Subcutaneous adipose tissue (tissue), 4 donors: ENCODE measurements around the gene SLC44A1. TPM values are rescaled to one million over a fixed set of nuclear protein-coding genes. Genes with fewer than 3 reads are reported as not detected.

Experiments used
- total RNA-seq, 4 donors: library from RNA; depleted of rRNA; stranded (reverse); fragments of >200 nt; gene quantifications; one replicate each; pipeline ENCODE4 v1.1.0, GENCODE V29; 2016
- TF ChIP-seq, protein P1 (sequence below): fragments of 450-650 bp; IDR thresholded peaks from one replicate; pipeline ENCODE4 v1.5.1; 2016; ENCODE audit warnings: low read depth, mild to moderate bottlenecking, control low read depth, antibody characterized with exemption, moderate library complexity

Gene SLC44A1
- total RNA-seq, result 10 to 100 TPM; 48.2 to 85.5 (median 53.4) TPM

DNA sequence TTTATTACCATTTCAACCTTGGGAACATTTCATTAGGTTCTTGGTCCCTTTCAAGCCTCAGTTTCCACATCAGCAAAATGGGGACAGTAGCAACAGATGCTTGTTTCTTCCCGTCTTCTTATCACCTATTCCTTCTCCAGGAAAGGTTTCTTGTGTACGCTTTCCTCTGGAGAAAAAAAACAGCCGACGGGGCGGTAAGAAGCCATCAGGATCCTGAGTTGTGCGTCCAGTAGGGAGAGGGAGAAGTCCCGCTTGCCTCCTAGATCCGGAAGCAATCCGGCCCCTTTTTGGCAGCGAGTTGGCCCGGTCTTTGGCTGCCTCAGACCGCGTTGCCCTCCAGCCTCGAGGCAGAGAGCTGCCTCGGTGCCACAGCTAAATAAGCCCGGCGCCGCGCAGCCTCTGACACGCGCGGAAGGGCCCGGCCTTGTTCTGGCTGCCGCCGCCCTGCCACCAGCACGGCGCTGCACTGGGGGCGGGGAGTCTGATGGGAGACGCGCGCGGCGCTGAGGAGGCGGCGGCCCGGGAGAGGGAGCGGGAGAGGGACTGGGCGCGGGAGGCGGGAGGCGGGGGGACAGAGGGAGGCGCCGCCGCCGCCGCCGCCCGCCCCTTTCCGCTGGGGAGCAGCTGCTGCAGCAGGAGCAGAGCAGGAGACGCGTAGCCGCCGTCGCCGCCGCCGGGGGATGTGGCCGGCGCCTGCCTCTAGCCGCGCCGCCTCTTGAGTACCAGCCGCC, at the start of gene SLC44A1:
Gene SLC44A1, plus strand, starts transcription at position 649 of the 731 bp plus-strand sequence. CDS start 218 bp downstream, outside the sequence.
- TF ChIP-seq, protein P1, sequence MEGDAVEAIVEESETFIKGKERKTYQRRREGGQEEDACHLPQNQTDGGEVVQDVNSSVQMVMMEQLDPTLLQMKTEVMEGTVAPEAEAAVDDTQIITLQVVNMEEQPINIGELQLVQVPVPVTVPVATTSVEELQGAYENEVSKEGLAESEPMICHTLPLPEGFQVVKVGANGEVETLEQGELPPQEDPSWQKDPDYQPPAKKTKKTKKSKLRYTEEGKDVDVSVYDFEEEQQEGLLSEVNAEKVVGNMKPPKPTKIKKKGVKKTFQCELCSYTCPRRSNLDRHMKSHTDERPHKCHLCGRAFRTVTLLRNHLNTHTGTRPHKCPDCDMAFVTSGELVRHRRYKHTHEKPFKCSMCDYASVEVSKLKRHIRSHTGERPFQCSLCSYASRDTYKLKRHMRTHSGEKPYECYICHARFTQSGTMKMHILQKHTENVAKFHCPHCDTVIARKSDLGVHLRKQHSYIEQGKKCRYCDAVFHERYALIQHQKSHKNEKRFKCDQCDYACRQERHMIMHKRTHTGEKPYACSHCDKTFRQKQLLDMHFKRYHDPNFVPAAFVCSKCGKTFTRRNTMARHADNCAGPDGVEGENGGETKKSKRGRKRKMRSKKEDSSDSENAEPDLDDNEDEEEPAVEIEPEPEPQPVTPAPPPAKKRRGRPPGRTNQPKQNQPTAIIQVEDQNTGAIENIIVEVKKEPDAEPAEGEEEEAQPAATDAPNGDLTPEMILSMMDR, result no peak

DNA sequence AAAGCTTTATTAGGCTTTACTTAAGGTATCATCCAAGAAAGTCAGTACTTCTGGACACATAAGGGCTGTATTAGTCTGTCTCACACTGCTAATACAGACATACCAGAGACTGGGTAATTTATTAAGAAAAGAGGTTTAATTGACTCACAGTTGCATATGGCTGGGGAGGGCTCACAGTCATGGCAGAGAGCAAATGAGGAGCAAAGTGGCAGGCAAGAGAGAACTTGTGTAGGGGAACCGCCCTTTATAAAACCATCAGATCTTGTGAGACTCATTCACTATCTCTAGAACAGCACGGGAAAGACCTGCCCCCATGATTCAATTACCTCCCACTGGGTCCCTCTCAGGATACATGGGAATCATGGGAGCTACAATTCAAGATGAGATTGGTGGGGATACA, 49.2 kb upstream of the SLC44A1 start:
- TF ChIP-seq, protein P1, result no peak

GRCh38 chr9:105198023-105198422, 46.4 kb upstream of the SLC44A1 start:
- TF ChIP-seq, protein P1, result no peak

GRCh38 chr9:105198865-105199264, 45.6 kb upstream of the SLC44A1 start:
- TF ChIP-seq, protein P1, result no peak

DNA sequence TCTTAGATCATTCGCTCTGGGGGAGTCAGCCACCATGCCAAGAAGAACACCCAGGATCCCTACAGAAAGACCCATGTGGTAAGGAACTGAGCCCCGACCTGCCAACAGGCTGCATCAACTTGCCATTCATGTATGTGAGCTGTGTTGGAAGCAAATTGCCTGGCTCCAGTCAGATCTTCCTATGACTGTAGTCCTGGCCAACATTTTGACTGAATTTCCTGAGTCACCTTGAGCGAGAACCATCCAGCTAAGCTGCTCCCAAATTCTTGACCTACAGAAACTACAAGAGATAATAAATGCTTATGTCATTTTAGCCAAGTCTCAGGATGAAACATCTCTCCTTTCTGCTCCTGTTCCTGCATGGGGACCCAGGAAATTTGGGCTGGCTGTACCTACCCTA, 40.0 kb upstream of the SLC44A1 start:
- TF ChIP-seq, protein P1, result no peak

- TF ChIP-seq, protein P1, result no peak
These were observed 38.5 kb upstream of the SLC44A1 start for GRCh38 chr9:105205787-105206495.

- TF ChIP-seq, protein P1, result no peak
These were observed 38.0 kb upstream of the SLC44A1 start for GRCh38 chr9:105206496-105206820.
